Activated B cell treated with CpG ODN at 0.5 μM for 24 hours (primary cell): Measurements from ENCODE around the gene PTPN14. TPM values are rescaled to one million over a fixed set of nuclear protein-coding genes. Genes with fewer than 3 reads are reported as not detected.

Experiments used
- ATAC-seq: fragments of 200-7000 bp; cut with Tn5 transposase; one replicate; pipeline ENCODE4 v1.10.0; 2021; ENCODE audit warnings: low read depth, mild to moderate bottlenecking, moderate library complexity
- CTCF ChIA-PET: fragments of 350-600 bp; sonication (Branson Sonifier 250); formaldehyde crosslinking; loops from one replicate; lab custom pipeline; 2021; ENCODE audit warnings: antibody characterized with exemption; lab: Charles Lee
- POLR2A ChIA-PET: fragments of 350-600 bp; sonication (Branson Sonifier 250); formaldehyde crosslinking; loops from one replicate; lab custom pipeline; 2021; ENCODE audit warnings: antibody characterized with exemption; lab: Charles Lee
- DNase-seq: peaks from one replicate; pipeline ENCODE4 v3.0.0; 2022
- H3K27ac Mint-ChIP-seq: one replicate; pipeline ENCODE4 v1.8.0; 2020; ENCODE audit warnings: mixed read lengths
- H3K27me3 Mint-ChIP-seq: one replicate; pipeline ENCODE4 v1.8.0; 2021; ENCODE audit warnings: mixed read lengths
- H3K36me3 Mint-ChIP-seq: one replicate; pipeline ENCODE4 v1.8.0; 2021; ENCODE audit warnings: low read depth, mixed read lengths
- H3K4me1 Mint-ChIP-seq: one replicate; pipeline ENCODE4 v1.8.0; 2021; ENCODE audit warnings: mixed read lengths
- H3K4me3 Mint-ChIP-seq: one replicate; pipeline ENCODE4 v1.8.0; 2020; ENCODE audit warnings: mild to moderate bottlenecking, mixed read lengths
- H3K9me3 Mint-ChIP-seq: one replicate; pipeline ENCODE4 v1.8.0; 2020; ENCODE audit warnings: mixed read lengths
- intact Hi-C: fragments of 100-400 bp; cut with micrococcal nuclease; formaldehyde crosslinking; loops from one replicate; pipeline ENCODE4 v1.15.1; 2024
- total RNA-seq: library from RNA; stranded (reverse); gene quantifications from 2 replicates; pipeline ENCODE4 v1.2.3, GENCODE V29; 2022
- TF ChIP-seq, protein P1 (sequence below): fragments of 200-600 bp; IDR thresholded peaks from one replicate; pipeline ENCODE4 v1.8.0; 2022; ENCODE audit warnings: antibody characterized with exemption, mild to moderate bottlenecking

Gene PTPN14
- total RNA-seq, 1 donor from 2014 or later = not detected

DNA sequence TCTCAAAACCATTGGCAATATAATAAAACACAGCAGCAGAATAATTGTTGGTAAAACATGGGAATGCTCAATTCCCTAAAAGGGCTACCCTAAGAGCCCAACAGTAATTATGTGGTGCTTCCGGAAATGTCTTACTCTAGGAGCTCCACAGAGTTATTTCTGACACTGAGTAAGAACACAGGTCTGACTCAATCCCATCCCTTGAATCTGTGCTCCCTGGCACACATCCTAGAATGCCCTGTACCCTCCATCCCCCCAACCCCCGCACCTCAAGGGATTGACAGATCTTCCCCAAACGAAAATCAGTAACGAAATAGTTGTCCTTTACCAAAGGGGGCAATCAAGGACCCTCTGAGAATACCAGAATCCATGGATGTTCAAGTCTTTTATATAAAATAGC, 198.6 kb downstream of the PTPN14 start:
- POLR2A ChIA-PET = no interaction called here
- TF ChIP-seq, protein P1, sequence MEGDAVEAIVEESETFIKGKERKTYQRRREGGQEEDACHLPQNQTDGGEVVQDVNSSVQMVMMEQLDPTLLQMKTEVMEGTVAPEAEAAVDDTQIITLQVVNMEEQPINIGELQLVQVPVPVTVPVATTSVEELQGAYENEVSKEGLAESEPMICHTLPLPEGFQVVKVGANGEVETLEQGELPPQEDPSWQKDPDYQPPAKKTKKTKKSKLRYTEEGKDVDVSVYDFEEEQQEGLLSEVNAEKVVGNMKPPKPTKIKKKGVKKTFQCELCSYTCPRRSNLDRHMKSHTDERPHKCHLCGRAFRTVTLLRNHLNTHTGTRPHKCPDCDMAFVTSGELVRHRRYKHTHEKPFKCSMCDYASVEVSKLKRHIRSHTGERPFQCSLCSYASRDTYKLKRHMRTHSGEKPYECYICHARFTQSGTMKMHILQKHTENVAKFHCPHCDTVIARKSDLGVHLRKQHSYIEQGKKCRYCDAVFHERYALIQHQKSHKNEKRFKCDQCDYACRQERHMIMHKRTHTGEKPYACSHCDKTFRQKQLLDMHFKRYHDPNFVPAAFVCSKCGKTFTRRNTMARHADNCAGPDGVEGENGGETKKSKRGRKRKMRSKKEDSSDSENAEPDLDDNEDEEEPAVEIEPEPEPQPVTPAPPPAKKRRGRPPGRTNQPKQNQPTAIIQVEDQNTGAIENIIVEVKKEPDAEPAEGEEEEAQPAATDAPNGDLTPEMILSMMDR = no peak
- H3K4me3 Mint-ChIP-seq = no peak overlapping the region
- peaks cover 5% of the 10 kb centered on the region for H3K27me3 Mint-ChIP-seq
- no peaks in the 10 kb centered on the region for H3K9me3 Mint-ChIP-seq
- no peaks in the 10 kb centered on the region for H3K4me1 Mint-ChIP-seq
- CTCF ChIA-PET = interaction anchor here (1.3 kb wide), 1 partner anchor 20 kb away, joined by 5 read pairs; no protein-coding TSS in a partner anchor
- H3K27ac Mint-ChIP-seq = no peak overlapping the region
- no peaks in the 10 kb centered on the region for H3K36me3 Mint-ChIP-seq
- ATAC-seq (no peak), DNase-seq (no peak)
- intact Hi-C loops = no loop called here

DNA sequence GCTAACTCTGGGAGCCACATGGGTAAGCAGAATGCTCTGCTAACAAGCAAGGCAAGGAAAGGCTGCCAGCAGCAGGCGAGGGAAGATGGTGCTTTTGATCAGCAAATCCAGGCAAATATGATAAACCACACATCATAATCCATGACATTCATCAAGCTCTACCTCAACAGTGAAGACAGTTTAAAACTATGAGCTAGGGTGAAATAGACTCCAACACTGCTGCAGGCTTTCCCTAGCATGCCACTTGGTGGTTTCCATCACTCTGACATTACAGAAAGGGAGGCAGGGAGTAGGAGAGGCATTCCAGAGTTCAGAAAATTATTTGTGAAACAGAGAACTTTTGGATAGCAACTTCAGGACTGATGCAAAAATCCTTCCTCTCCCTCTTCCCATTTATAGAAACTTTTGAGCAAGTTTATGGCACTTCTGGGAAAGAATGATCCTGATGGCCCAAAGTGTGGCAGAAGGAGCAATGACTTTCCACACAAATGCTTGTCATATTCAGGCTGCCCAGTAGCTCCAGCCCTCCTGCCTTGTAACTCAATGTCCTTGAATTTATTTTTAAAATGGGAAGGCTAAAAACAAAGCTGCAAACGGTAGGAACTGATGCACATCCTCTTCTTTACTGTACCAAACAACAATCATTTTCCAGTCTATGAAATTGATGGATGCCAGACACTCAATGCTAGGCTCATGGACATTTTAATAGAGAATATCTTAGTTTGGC, 199.7 kb downstream of the PTPN14 start:
- TF ChIP-seq, protein P1 = no peak

DNA sequence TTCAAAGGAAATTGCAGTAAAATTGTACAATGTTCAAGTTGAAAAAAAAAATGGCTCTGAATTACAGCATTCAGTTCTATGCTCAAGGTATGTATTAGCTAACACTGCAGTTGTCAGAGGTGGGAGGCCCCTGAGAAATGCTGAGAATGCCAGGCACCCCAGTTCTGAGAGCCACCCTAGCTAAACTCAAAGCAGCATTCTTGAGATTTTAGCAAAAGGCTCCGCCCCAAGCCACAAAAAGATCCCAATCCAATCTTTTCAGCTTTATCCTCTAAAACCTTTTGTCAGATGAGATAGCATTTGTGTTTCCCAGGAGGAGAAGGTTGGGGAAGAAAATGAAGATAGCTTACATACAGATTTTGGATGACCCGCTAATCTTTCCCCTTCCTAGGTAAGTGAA, 201.6 kb downstream of the PTPN14 start:
- intact Hi-C loops = no loop called here
- Mint-ChIP-seq H3K27ac (no peak overlapping the region), H3K4me1 (no peaks in the 10 kb centered on the region), H3K27me3 (no peaks in the 10 kb centered on the region), H3K36me3 (peaks cover 6% of the 10 kb centered on the region), H3K9me3 (peaks cover 3% of the 10 kb centered on the region), H3K4me3 (no peak overlapping the region)
- TF ChIP-seq, protein P1 = no peak
- ChIA-PET POLR2A (no interaction called here), CTCF (interaction anchor here (1.4 kb wide), 1 partner anchor 18 kb away, joined by 7 read pairs; no protein-coding TSS in a partner anchor)
- DNase-seq (no peak), ATAC-seq (no peak)

More for the DNA sequence above, 199.7 kb downstream of the PTPN14 start:
- intact Hi-C loops = no loop called here
- no peaks in the 10 kb centered on the region for H3K36me3 Mint-ChIP-seq
- POLR2A ChIA-PET = no interaction called here
- ATAC-seq (no peak), DNase-seq (no peak)
- H3K4me1 Mint-ChIP-seq = no peaks in the 10 kb centered on the region
- no peaks in the 10 kb centered on the region for H3K9me3 Mint-ChIP-seq
- peaks cover 4% of the 10 kb centered on the region for H3K27me3 Mint-ChIP-seq
- no peak overlapping the region for H3K27ac Mint-ChIP-seq
- CTCF ChIA-PET = interaction anchor here (1.3 kb wide), 1 partner anchor 19 kb away, joined by 5 read pairs; no protein-coding TSS in a partner anchor
- H3K4me3 Mint-ChIP-seq = no peak overlapping the region

DNA sequence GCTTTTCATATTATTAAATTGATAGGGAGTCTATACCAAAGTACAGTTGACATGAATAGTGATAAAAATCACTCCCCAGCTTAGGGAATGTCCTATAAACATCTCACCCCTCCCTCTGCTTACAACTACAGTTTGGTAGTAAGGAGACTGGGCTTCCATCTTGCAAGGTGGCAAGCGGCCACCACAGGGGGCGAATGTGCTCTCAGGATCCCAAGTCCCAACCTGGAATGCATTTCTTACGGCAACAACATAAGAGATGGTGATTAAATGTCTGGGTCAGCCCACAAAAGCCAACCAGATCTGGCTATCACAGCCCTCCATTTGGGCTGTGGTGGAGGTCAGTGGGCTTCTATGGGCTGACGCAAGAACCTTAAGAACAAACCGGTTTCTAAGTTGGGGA, 202.4 kb downstream of the PTPN14 start:
- H3K27me3 Mint-ChIP-seq = no peaks in the 10 kb centered on the region
- peaks cover 13% of the 10 kb centered on the region for H3K36me3 Mint-ChIP-seq
- DNase-seq (no peak), ATAC-seq (no peak)
- no peak overlapping the region for H3K4me3 Mint-ChIP-seq
- H3K27ac Mint-ChIP-seq = no peak overlapping the region
- no peaks in the 10 kb centered on the region for H3K4me1 Mint-ChIP-seq
- TF ChIP-seq, protein P1 = no peak
- ChIA-PET CTCF (no interaction called here), POLR2A (no interaction called here)
- H3K9me3 Mint-ChIP-seq = peaks cover 8% of the 10 kb centered on the region
- intact Hi-C loops = no loop called here

DNA sequence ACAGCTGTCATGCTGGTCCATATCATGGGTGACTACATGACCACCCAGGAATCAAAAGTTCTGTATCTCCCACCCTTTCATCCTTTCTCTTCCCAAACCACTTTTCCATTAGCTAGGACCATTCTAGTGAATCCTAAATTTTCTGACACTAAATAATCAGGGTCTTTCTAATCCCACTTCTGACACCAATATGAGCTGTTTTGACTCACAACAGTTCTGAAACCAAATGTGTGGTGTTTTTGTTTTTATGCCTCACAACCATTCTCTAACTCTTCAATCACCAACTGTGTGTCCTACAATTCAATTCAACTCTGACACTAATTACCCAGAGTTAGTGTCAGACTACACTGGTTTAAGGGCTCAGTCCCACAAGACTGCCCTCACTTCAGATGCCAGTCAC, 206.5 kb downstream of the PTPN14 start:
- no peak overlapping the region for H3K4me3 Mint-ChIP-seq
- H3K4me1 Mint-ChIP-seq = no peaks in the 10 kb centered on the region
- ChIA-PET POLR2A (no interaction called here), CTCF (interaction anchor here (0.7 to 2.3 kb wide), 2 partner anchors 13 to 83 kb away, joined by 3 to 15 read pairs; no protein-coding TSS in a partner anchor)
- peaks cover 21% of the 10 kb centered on the region for H3K36me3 Mint-ChIP-seq
- peaks cover 10% of the 10 kb centered on the region for H3K9me3 Mint-ChIP-seq
- ATAC-seq = no peak
- TF ChIP-seq, protein P1 = no peak
- H3K27ac Mint-ChIP-seq = no peak overlapping the region
- no peaks in the 10 kb centered on the region for H3K27me3 Mint-ChIP-seq
- no peak for DNase-seq
- intact Hi-C loops = no loop called here
